A549 (cell line): ENCODE measurements around the gene ATF4.

Experiments
- CBX8 ChIP-seq: fragments of 200-600 bp; sonication (generic); IDR thresholded peaks from 2 replicates; pipeline ENCODE4 v1.6.1; 2016
- CHD2 ChIP-seq: fragments of 150-350 bp; IDR thresholded peaks from 2 replicates; pipeline ENCODE4 v1.6.1; 2014; ENCODE audit warnings: low read length; ENCODE audit not compliant: partially characterized antibody
- CTCF ChIP-seq: fragments of >200 bp; sonication (Bioruptor Twin); formaldehyde crosslinking; IDR thresholded peaks from 3 replicates; pipeline ENCODE4 v1.5.1; 2016
- EP300 ChIP-seq, 2 experiments: fragments of >200 bp; sonication (Bioruptor Twin); formaldehyde crosslinking; IDR thresholded peaks; 2 replicates in 1 of 2; 3 replicates in 1 of 2; pipeline ENCODE4 v1.6.1; 2016 to 2017
- KDM5A ChIP-seq: fragments of 200-600 bp; sonication (generic); IDR thresholded peaks from 2 replicates; pipeline ENCODE4 v1.6.1; 2016; ENCODE audit warnings: antibody characterized with exemption, mild to moderate bottlenecking
- MAZ ChIP-seq: fragments of 150-350 bp; IDR thresholded peaks from 2 replicates; pipeline ENCODE4 v1.6.1; 2014; ENCODE audit warnings: antibody characterized with exemption, low read depth, low read length, borderline replicate concordance
- NFE2L2 ChIP-seq: fragments of 150-350 bp; conservative IDR thresholded peaks from 2 replicates; pipeline ENCODE4 v1.6.1; 2014; ENCODE audit warnings: low read length
- POLR2A ChIP-seq: IDR thresholded peaks from 2 replicates; pipeline ENCODE4 v1.6.1; 2012; ENCODE audit warnings: mild to moderate bottlenecking, low read length
- RCOR1 ChIP-seq: fragments of 150-350 bp; IDR thresholded peaks from 2 replicates; pipeline ENCODE4 v1.6.1; 2014; ENCODE audit warnings: antibody characterized with exemption, low read length, low read depth
- REST ChIP-seq: fragments of 200-600 bp; sonication (generic); IDR thresholded peaks from 2 replicates; pipeline ENCODE4 v1.6.1; 2016; ENCODE audit warnings: antibody characterized with exemption, mild to moderate bottlenecking, moderate library complexity
- SREBF2 ChIP-seq: fragments of 450-650 bp; IDR thresholded peaks from 2 replicates; pipeline ENCODE4 v1.6.1; 2014; ENCODE audit warnings: mild to moderate bottlenecking, moderate library complexity

GRCh38 chr22:39475337-39475736, 45.0 kb upstream of the ATF4 start:
- TF ChIP-seq NFE2L2 (no peak), POLR2A (no peak), CTCF (no peak), CBX8 (no peak), CHD2 (no peak), KDM5A (no peak), MAZ (no peak), RCOR1 (no peak), REST (no peak), EP300 (IDR thresholded peaks at IDR 0.05) (no peak), SREBF2 (no peak)
